IMR-90 (cell line): ENCODE measurements around the gene PAM16. TPM values are rescaled to one million over a fixed set of nuclear protein-coding genes. Genes with fewer than 3 reads are reported as not detected.

ENCODE experiments used
- ATAC-seq: fragments of 200-7000 bp; cut with Tn5 transposase; 2 replicates; pipeline ENCODE4 v1.9.1; 2020; ENCODE audit warnings: low read depth, mild to moderate bottlenecking, moderate library complexity
- BruUV-seq: library from RNA; stranded (reverse); fragments of 400-500 nt; replicated peaks from 2 replicates; lab custom pipeline; 2021; lab: Mats Ljungman, UMichigan
- CTCF ChIA-PET: fragments of 300-600 bp; formaldehyde crosslinking; extraction: SDS; loops from one replicate; lab custom pipeline; 2021; ENCODE audit warnings: antibody characterized with exemption; lab: Yijun Ruan, JAX
- POLR2A ChIA-PET: fragments of 300-600 bp; sonication (Branson Sonifier 250); formaldehyde crosslinking; loops from one replicate; lab custom pipeline; 2022; ENCODE audit warnings: antibody characterized with exemption; ENCODE audit not compliant: unreplicated experiment; lab: Charles Lee
- DNase-seq: peaks from one replicate; pipeline ENCODE4 v3.0.0; 2013
- H2AFZ ChIP-seq: replicated peaks from 2 replicates; pipeline ENCODE3; 2013; ENCODE audit warnings: low read length, mild to moderate bottlenecking; ENCODE audit not compliant: poor library complexity
- H2AK5ac ChIP-seq: 2 replicates; pipeline ENCODE4 v1.6.1; 2013; ENCODE audit warnings: low read depth, low read length, inconsistent platforms
- H2AK9ac ChIP-seq: replicated peaks from 2 replicates; pipeline ENCODE3; 2013; ENCODE audit warnings: mild to moderate bottlenecking, low read depth, low read length, moderate library complexity; ENCODE audit not compliant: poor library complexity
- H2BK120ac ChIP-seq: 2 replicates; pipeline ENCODE4 v1.6.1; 2013; ENCODE audit warnings: low read depth, low read length, inconsistent platforms
- H2BK15ac ChIP-seq: 3 replicates; pipeline ENCODE4 v1.6.1; 2013; ENCODE audit warnings: low read depth, low read length, inconsistent platforms
- H2BK20ac ChIP-seq: 2 replicates; pipeline ENCODE4 v1.6.1; 2013; ENCODE audit warnings: low read depth, mild to moderate bottlenecking, inconsistent platforms, low read length, moderate library complexity
- H2BK5ac ChIP-seq: 2 replicates; pipeline ENCODE4 v1.6.1; 2013; ENCODE audit warnings: mild to moderate bottlenecking, low read depth, low read length, inconsistent platforms; ENCODE audit not compliant: poor library complexity, severe bottlenecking
- H3K14ac ChIP-seq: replicated peaks from 2 replicates; pipeline ENCODE4 v1.6.1; 2013; ENCODE audit warnings: low read depth, low read length, inconsistent platforms
- H3K18ac ChIP-seq: 2 replicates; pipeline ENCODE4 v1.6.1; 2013; ENCODE audit warnings: low read depth, low read length, control low read depth
- H3K23ac ChIP-seq: 2 replicates; pipeline ENCODE4 v1.6.1; 2013; ENCODE audit warnings: low read depth, low read length, inconsistent platforms
- H3K27ac ChIP-seq: 2 replicates; pipeline ENCODE4 v1.5.1; 2013; ENCODE audit warnings: mild to moderate bottlenecking, control low read depth, low read length; ENCODE audit not compliant: insufficient read depth
- H3K27me3 ChIP-seq: 2 replicates; pipeline ENCODE4 v1.6.1; 2013; ENCODE audit warnings: low read length; ENCODE audit not compliant: control insufficient read depth, insufficient read depth
- H3K36me3 ChIP-seq: 2 replicates; pipeline ENCODE4 v1.6.1; 2013; ENCODE audit warnings: low read length, mixed read lengths; ENCODE audit not compliant: control insufficient read depth, insufficient read depth
- H3K4ac ChIP-seq: 2 replicates; pipeline ENCODE4 v1.6.1; 2013; ENCODE audit warnings: low read depth, low read length, inconsistent platforms
- H3K4me1 ChIP-seq: 2 replicates; pipeline ENCODE4 v1.6.1; 2013; ENCODE audit warnings: low read length, mixed read lengths; ENCODE audit not compliant: control insufficient read depth, insufficient read depth
- H3K4me2 ChIP-seq: 2 replicates; pipeline ENCODE4 v1.6.1; 2013; ENCODE audit warnings: low read depth, mild to moderate bottlenecking, control low read depth, low read length, moderate library complexity
- H3K4me3 ChIP-seq: 2 replicates; pipeline ENCODE4 v1.5.1; 2013; ENCODE audit warnings: low read depth, mild to moderate bottlenecking, control low read depth, low read length, moderate library complexity; ENCODE audit not compliant: insufficient read depth
- H3K56ac ChIP-seq: 2 replicates; pipeline ENCODE4 v1.6.1; 2013; ENCODE audit warnings: low read length, inconsistent platforms; ENCODE audit not compliant: insufficient read depth; ENCODE audit errors: extremely low read depth
- H3K79me1 ChIP-seq, 2 experiments: 2 replicates each; pipeline ENCODE4 v1.6.1; 2013; ENCODE audit warnings: low read length in 2 of 2, inconsistent platforms in 1 of 2, low read depth in 1 of 2
- H3K9ac ChIP-seq: 2 replicates; pipeline ENCODE4 v1.6.1; 2013; ENCODE audit warnings: low read depth, low read length, control low read depth
- H3K9me1 ChIP-seq: 2 replicates; pipeline ENCODE4 v1.6.1; 2013; ENCODE audit warnings: low read length, inconsistent platforms; ENCODE audit not compliant: insufficient read depth
- H3K9me3 ChIP-seq: 2 replicates; pipeline ENCODE4 v1.6.1; 2013; ENCODE audit warnings: low read length; ENCODE audit not compliant: control insufficient read depth, insufficient read depth
- H4K20me1 ChIP-seq: 2 replicates; pipeline ENCODE4 v1.6.1; 2013; ENCODE audit warnings: low read length, inconsistent platforms; ENCODE audit not compliant: insufficient read depth
- H4K5ac ChIP-seq: 2 replicates; pipeline ENCODE4 v1.6.1; 2013; ENCODE audit warnings: mild to moderate bottlenecking, low read depth, low read length, control low read depth
- H4K8ac ChIP-seq, 2 experiments: 2 replicates each; pipeline ENCODE4 v1.6.1; 2013; ENCODE audit warnings: low read depth in 2 of 2, low read length in 2 of 2, control low read depth in 1 of 2, inconsistent platforms in 1 of 2
- H4K91ac ChIP-seq: 2 replicates; pipeline ENCODE4 v1.6.1; 2013; ENCODE audit warnings: low read depth, low read length, inconsistent platforms; ENCODE audit not compliant: insufficient read depth
- BHLHE40 ChIP-seq: fragments of 150-350 bp; IDR thresholded peaks from 2 replicates; pipeline ENCODE4 v1.6.1; 2016; ENCODE audit warnings: mild to moderate bottlenecking, low read depth, low read length
- CEBPB ChIP-seq: IDR thresholded peaks from 2 replicates; pipeline ENCODE4 v1.6.1; 2012; ENCODE audit warnings: low read depth, low read length, improper control_type of control experiment
- CHD1 ChIP-seq: IDR thresholded peaks from 2 replicates; pipeline ENCODE4 v1.6.1; 2012; ENCODE audit warnings: low read depth, low read length, improper control_type of control experiment
- FOS ChIP-seq: fragments of 150-350 bp; IDR thresholded peaks from 2 replicates; pipeline ENCODE4 v1.6.1; 2016; ENCODE audit warnings: low read depth, low read length
- MAFK ChIP-seq: IDR thresholded peaks from 2 replicates; pipeline ENCODE4 v1.6.1; 2012; ENCODE audit warnings: low read depth, low read length, improper control_type of control experiment
- MAZ ChIP-seq: IDR thresholded peaks from 2 replicates; pipeline ENCODE4 v1.6.1; 2012; ENCODE audit warnings: low read depth, mild to moderate bottlenecking, low read length, improper control_type of control experiment, moderate library complexity, borderline replicate concordance
- NFE2L2 ChIP-seq: fragments of 150-350 bp; IDR thresholded peaks from 2 replicates; pipeline ENCODE4 v1.6.1; 2016; ENCODE audit warnings: low read depth, mild to moderate bottlenecking, low read length
- POLR2A ChIP-seq: IDR thresholded peaks from 2 replicates; pipeline ENCODE4 v1.6.1; 2012; ENCODE audit warnings: mild to moderate bottlenecking, low read depth, low read length
- RAD21 ChIP-seq: IDR thresholded peaks from 2 replicates; pipeline ENCODE4 v1.6.1; 2012; ENCODE audit warnings: low read length, improper control_type of control experiment
- RCOR1 ChIP-seq: IDR thresholded peaks from 2 replicates; pipeline ENCODE4 v1.6.1; 2012; ENCODE audit warnings: mild to moderate bottlenecking, low read length, improper control_type of control experiment; ENCODE audit not compliant: insufficient replicate concordance
- RFX5 ChIP-seq: IDR thresholded peaks from 2 replicates; pipeline ENCODE4 v1.8.0; 2012; ENCODE audit warnings: low read depth, mild to moderate bottlenecking, low read length, moderate library complexity
- SMC3 ChIP-seq: fragments of 150-350 bp; IDR thresholded peaks from 2 replicates; pipeline ENCODE4 v1.6.1; 2016; ENCODE audit warnings: low read depth, mild to moderate bottlenecking, antibody characterized with exemption, low read length, moderate library complexity
- WGBS, 2 experiments: methylation state at CpG; one replicate each; pipeline versions ENCODE4 v1.1.5 to v1.1.7; 2013; ENCODE audit warnings: missing lambda C conversion rate in 2 of 2; ENCODE audit not compliant: insufficient read length in 1 of 2; ENCODE audit errors: extremely low coverage in 2 of 2; 5-methylcytosine and 5-hydroxymethylcytosine counted together
- dilution Hi-C: fragments of 300-500 bp; cut with HindIII; formaldehyde crosslinking; loops from one replicate; pipeline ENCODE4 v1.14.3; 2018; ENCODE audit warnings: low sequenced_read_pairs; ENCODE audit not compliant: unreplicated experiment
- in situ Hi-C: fragments of 300-500 bp; cut with MboI; formaldehyde crosslinking; loops from 3 replicates; pipeline ENCODE4 v1.14.3; 2019; ENCODE audit warnings: low sequenced_read_pairs, inconsistent platforms, mixed read lengths
- intact Hi-C: fragments of 100-400 bp; cut with micrococcal nuclease; formaldehyde crosslinking; loops from 2 replicates; pipeline ENCODE4 v1.10.0; 2022
- polyA plus RNA-seq, 3 experiments: library from polyadenylated mRNA; depleted of rRNA; stranded (reverse); fragments of >200 nt; gene quantifications; 2 replicates each; pipeline ENCODE4 v1.2.3, GENCODE V29; 2012; ENCODE audit warnings: low replicate concordance in 1 of 3
- total RNA-seq: library from RNA; depleted of rRNA; stranded (reverse); fragments of >200 nt; gene quantifications from 2 replicates; pipeline ENCODE4 v1.2.3, GENCODE V29; 2012
- TF ChIP-seq, protein P1 (sequence below): fragments of 150-350 bp; IDR thresholded peaks from 2 replicates; pipeline ENCODE4 v1.6.1; 2017; ENCODE audit warnings: mild to moderate bottlenecking, antibody characterized with exemption, low read length, low read depth
- TF ChIP-seq, protein P2 (sequence below): conservative IDR thresholded peaks from 2 replicates; pipeline ENCODE4 v1.5.1; 2012; ENCODE audit warnings: mild to moderate bottlenecking, low read depth, low read length, improper control_type of control experiment

The PAM16 gene
- total and polyA plus RNA-seq, 2 of the 4 experiments (the other 2 are of a cell fraction) = 17.9 to 48.4 TPM

DNA sequence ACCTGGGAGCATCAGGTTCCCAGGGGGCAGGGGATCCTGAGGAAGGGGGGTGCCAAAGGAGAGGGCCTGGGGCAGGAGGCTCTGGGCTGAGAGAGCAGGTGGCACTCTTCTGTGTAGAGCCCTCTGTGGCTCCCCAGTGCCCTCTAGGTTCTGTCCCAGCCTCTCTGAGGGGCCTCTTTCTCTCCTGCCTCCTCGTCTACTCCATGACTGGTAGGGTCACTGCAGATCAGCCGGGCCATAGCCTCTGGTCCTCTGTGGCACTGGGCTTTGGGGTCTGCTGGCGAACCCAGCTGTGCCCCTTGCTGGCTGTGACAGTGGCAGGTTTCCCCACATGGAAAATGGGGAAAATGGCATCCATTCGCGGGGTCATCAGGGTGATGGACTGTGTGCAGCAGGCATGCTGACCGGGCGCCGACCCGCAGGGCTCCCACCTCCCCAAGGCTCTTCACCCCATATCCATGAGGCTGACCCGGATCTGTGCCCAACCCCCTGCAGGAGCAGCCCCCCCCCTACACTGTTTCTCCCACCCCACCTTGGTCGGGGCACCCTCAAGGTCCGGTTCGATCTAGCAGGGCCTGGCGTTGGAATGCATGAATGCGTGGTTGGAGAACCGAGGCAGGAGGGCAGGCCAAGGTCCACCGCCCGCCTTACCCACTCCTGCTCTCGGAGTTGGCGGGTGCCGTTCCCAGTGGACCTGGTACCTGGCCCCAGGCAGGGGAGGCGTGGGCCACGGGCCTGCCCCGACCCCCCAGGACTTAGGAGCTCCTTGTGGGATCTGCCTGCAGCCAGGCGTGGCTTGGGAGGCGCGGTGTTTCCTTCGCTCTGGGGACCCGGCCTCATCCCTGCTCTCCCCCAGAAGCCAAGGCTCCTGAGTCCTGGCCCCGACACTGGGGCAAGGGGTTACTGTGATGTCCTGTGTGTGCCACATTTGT lies 28.7 kb downstream of the PAM16 start:
- Histone ChIP-seq H4K20me1 (peaks cover 88% of the 10 kb centered on the region), H2AFZ (peak overlapping the region; percentile 21), H4K5ac (no peak overlapping the region), H3K9me3 (no peaks in the 10 kb centered on the region), H2BK15ac (no peak overlapping the region), H3K4ac (no peak overlapping the region), H2BK20ac (no peak overlapping the region), H3K14ac (no peak overlapping the region), H3K56ac (no peak overlapping the region), H4K91ac (no peak overlapping the region), H3K36me3 (no peaks in the 10 kb centered on the region; the same call in 1 of the 2 replicates), H3K27ac (no peak overlapping the region), H2BK120ac (no peak overlapping the region), H3K9me1 (peaks cover 15% of the 10 kb centered on the region; the same call in 1 of the 2 replicates), H2AK9ac (peak overlapping the region; percentile 77), H4K8ac (no peak overlapping the region), H2AK5ac (peak overlapping the region; percentile 16), H3K18ac (no peak overlapping the region), H3K23ac (no peak overlapping the region), H3K4me2 (no peak overlapping the region), H3K4me3 (no peak overlapping the region), H3K4me1 (peaks cover 28% of the 10 kb centered on the region), H2BK5ac (no peak overlapping the region), H3K27me3 (no peaks in the 10 kb centered on the region), H3K9ac (no peak overlapping the region), H3K79me1 (peaks cover 22 to 85% of the 10 kb centered on the region in 2 experiments)
- whole genome bisulfite sequencing, 2 experiments = 91% methylated on average over 12 of the region's 30 CpGs; no CpG with 5 or more reads in 1 of the 2 experiments
- intact Hi-C loops = loop anchor here (2.0 kb wide), 1 partner anchor 24 kb away; no protein-coding TSS in a partner anchor
- in situ Hi-C loops = no loop called here
- BruUV-seq = no TSS peak
- ChIA-PET POLR2A (no interaction called here), CTCF (no interaction called here)
- DNase-seq (no peak), ATAC-seq (no peak)
- dilution Hi-C loops = no loop called here
- TF ChIP-seq NFE2L2 (no peak), FOS (no peak), POLR2A (no peak), BHLHE40 (no peak), RAD21 (no peak), CHD1 (no peak), RCOR1 (no peak), RFX5 (no peak), SMC3 (no peak), CEBPB (no peak), MAZ (no peak), MAFK (no peak)
- TF ChIP-seq, protein P1, sequence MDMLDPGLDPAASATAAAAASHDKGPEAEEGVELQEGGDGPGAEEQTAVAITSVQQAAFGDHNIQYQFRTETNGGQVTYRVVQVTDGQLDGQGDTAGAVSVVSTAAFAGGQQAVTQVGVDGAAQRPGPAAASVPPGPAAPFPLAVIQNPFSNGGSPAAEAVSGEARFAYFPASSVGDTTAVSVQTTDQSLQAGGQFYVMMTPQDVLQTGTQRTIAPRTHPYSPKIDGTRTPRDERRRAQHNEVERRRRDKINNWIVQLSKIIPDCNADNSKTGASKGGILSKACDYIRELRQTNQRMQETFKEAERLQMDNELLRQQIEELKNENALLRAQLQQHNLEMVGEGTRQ = no peak
- TF ChIP-seq, protein P2, sequence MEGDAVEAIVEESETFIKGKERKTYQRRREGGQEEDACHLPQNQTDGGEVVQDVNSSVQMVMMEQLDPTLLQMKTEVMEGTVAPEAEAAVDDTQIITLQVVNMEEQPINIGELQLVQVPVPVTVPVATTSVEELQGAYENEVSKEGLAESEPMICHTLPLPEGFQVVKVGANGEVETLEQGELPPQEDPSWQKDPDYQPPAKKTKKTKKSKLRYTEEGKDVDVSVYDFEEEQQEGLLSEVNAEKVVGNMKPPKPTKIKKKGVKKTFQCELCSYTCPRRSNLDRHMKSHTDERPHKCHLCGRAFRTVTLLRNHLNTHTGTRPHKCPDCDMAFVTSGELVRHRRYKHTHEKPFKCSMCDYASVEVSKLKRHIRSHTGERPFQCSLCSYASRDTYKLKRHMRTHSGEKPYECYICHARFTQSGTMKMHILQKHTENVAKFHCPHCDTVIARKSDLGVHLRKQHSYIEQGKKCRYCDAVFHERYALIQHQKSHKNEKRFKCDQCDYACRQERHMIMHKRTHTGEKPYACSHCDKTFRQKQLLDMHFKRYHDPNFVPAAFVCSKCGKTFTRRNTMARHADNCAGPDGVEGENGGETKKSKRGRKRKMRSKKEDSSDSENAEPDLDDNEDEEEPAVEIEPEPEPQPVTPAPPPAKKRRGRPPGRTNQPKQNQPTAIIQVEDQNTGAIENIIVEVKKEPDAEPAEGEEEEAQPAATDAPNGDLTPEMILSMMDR = no peak
